ENCODE data around the gene CCDC171. TPM values are rescaled to one million over a fixed set of nuclear protein-coding genes. Genes with fewer than 3 reads are reported as not detected.

CCDC171 gene
- total RNA-seq, 2 donors from 2014 or later = 2.3 to 4.7 TPM

DNA sequence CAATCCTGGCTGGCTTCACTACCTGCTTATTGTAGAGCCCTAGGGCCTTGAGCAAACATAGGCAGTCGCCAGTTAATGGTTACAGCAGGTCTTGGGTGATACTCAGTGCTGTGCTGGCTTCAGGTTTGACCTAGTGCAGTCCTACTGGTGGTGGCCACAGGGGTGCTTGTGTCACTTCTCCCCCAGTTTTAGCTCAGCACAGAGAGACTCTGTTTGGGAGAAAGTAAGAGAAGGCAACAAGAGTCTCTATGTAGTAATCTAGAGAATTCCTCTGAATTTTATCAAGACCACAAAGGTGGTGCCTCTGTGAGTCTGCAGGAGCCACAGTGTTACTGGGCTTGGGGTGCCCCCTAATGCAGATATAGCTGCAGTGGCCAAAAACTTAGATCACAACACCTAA, 165.6 kb downstream of the CCDC171 start:
- intact Hi-C loops (cut with DNase I) = no loop called here
- Histone ChIP-seq H3K27ac (no peak overlapping the region), H3K9me3 (no peaks in the 10 kb centered on the region), H3K4me3 (no peak overlapping the region), H3K36me3 (replicated peaks in 1 of 2; ENCODE audit: insufficient read depth in 1 of 2, low read depth in 2 of 2) (no peaks in the 10 kb centered on the region), H3K27me3 (no peaks in the 10 kb centered on the region), H3K4me1 (no peaks in the 10 kb centered on the region)
- DNase-seq = no peak
- no peak for ATAC-seq
- no peak for TF ChIP-seq POLR2A (IDR thresholded peaks at IDR 0.05)
- TF ChIP-seq, protein P1, sequence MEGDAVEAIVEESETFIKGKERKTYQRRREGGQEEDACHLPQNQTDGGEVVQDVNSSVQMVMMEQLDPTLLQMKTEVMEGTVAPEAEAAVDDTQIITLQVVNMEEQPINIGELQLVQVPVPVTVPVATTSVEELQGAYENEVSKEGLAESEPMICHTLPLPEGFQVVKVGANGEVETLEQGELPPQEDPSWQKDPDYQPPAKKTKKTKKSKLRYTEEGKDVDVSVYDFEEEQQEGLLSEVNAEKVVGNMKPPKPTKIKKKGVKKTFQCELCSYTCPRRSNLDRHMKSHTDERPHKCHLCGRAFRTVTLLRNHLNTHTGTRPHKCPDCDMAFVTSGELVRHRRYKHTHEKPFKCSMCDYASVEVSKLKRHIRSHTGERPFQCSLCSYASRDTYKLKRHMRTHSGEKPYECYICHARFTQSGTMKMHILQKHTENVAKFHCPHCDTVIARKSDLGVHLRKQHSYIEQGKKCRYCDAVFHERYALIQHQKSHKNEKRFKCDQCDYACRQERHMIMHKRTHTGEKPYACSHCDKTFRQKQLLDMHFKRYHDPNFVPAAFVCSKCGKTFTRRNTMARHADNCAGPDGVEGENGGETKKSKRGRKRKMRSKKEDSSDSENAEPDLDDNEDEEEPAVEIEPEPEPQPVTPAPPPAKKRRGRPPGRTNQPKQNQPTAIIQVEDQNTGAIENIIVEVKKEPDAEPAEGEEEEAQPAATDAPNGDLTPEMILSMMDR (IDR thresholded peaks at IDR 0.05) = no peak
- WGBS, 2 donors = 100% methylated on average over 1 of the region's 1 CpG; no CpG with 5 or more reads in 1 of the 2 donors

DNA sequence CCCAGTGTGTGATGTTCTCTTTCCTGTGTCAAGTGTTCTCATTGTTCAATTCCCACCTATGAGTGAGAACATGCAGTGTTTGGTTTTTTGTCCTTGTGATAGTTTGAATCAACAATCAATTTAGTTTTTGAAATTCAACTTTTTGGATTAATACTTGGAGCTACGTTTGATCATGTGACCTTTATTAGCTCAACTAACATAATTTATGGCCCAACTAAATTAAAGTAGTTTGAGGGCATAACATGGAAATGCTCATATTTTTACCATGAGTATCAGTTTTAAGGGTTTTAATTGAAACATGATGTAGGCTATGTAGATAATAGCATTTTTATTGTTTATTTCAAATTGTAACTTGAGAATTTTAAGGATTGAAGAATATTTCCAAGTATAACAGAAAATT, 168.0 kb downstream of the CCDC171 start:
- Histone ChIP-seq H3K36me3 (replicated peaks in 1 of 2; ENCODE audit: insufficient read depth in 1 of 2, low read depth in 2 of 2) (no peaks in the 10 kb centered on the region), H3K27me3 (no peaks in the 10 kb centered on the region), H3K9me3 (no peaks in the 10 kb centered on the region), H3K4me3 (no peak overlapping the region), H3K27ac (no peak overlapping the region), H3K4me1 (no peaks in the 10 kb centered on the region)
- 28 to 63% methylated on average over 1 of the region's 1 CpG for WGBS, 2 donors
- DNase-seq = no peak
- TF ChIP-seq POLR2A (IDR thresholded peaks at IDR 0.05) = no peak
- TF ChIP-seq, protein P1 (IDR thresholded peaks at IDR 0.05) = no peak
- intact Hi-C loops (cut with DNase I) = no loop called here
- ATAC-seq = no peak

DNA sequence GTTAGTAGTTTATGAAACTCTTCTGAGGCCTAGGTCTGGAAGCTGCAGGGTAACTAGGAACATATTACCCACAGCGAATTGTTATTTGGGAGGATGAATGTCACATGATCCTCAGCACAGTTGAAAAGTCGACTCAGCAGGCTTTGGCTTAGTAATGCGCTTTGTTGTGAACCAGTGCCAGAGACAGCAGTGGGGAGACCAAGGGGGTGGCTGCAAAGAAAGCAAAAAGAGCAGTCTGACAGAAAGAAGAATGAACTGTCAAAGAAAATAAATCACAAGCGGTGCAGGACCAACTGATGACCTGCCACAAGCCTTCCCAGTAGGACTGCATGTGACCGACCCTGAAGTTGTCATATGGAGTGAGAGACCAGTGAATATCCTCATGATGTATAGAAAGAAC, 170.0 kb downstream of the CCDC171 start:
- intact Hi-C loops (cut with DNase I) = no loop called here
- peaks cover 0 to 1% of the 10 kb centered on the region in 2 donors for H3K36me3 ChIP-seq (replicated peaks in 1 of 2; ENCODE audit: insufficient read depth in 1 of 2, low read depth in 2 of 2)
- no peak overlapping the region for H3K4me3 ChIP-seq
- no peak for ATAC-seq
- H3K9me3 ChIP-seq = no peaks in the 10 kb centered on the region
- no peak for DNase-seq
- no peaks in the 10 kb centered on the region for H3K27me3 ChIP-seq
- no peak overlapping the region for H3K27ac ChIP-seq
- TF ChIP-seq, protein P1 (IDR thresholded peaks at IDR 0.05) = no peak
- no peak for TF ChIP-seq POLR2A (IDR thresholded peaks at IDR 0.05)
- H3K4me1 ChIP-seq = no peaks in the 10 kb centered on the region
- 74 to 75% methylated on average over 5 of the region's 5 CpGs for WGBS, 2 donors

DNA sequence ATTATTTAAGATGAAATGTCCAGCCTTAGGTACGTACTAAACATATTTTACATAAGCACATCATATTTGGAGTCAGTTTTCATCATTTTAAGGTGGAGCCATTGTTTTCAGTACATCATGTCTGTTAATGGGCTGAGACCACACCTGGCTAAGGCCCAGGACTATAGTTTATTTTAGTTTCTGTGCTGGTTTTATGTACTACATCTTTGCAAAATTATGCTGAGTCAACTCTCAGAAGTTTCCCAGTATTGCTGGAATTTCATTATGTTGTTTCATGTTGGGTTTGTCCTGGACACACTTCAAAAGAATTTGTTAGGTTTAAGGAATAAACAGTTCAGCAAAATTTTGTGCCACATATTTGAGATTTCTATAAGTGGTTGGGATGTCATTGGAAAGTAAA, 171.2 kb downstream of the CCDC171 start:
- H3K36me3 ChIP-seq (replicated peaks in 1 of 2; ENCODE audit: insufficient read depth in 1 of 2, low read depth in 2 of 2) = peaks cover 0 to 3% of the 10 kb centered on the region in 2 donors
- H3K9me3 ChIP-seq = no peaks in the 10 kb centered on the region
- H3K4me3 ChIP-seq = no peak overlapping the region
- H3K4me1 ChIP-seq = no peaks in the 10 kb centered on the region
- TF ChIP-seq, protein P1 (IDR thresholded peaks at IDR 0.05) = no peak
- TF ChIP-seq POLR2A (IDR thresholded peaks at IDR 0.05) = no peak
- WGBS, 2 donors = 84 to 90% methylated on average over 1 of the region's 1 CpG
- H3K27me3 ChIP-seq = no peaks in the 10 kb centered on the region
- no peak overlapping the region for H3K27ac ChIP-seq
- DNase-seq = no peak
- no peak for ATAC-seq
- intact Hi-C loops (cut with DNase I) = no loop called here

DNA sequence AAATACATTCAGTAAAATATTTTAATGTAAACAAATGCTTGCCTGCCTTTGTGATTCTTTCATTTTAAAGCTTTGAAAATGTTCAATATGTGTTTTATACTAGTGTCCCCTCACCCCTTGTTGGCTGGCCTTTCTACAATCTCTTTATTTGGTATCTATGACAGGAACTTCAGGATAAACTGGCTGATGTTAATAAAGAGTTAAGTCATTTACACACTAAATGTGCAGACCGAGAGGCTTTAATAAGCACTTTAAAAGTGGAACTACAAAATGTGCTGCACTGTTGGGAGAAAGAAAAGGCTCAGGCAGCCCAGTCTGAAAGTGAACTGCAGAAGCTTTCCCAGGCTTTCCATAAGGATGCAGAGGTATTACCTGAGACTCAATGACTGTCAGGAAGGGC, 171.8 kb downstream of the CCDC171 start:
- Histone ChIP-seq H3K9me3 (no peaks in the 10 kb centered on the region), H3K36me3 (replicated peaks in 1 of 2; ENCODE audit: insufficient read depth in 1 of 2, low read depth in 2 of 2) (peaks cover 0 to 3% of the 10 kb centered on the region in 2 donors), H3K4me1 (no peaks in the 10 kb centered on the region), H3K27me3 (no peaks in the 10 kb centered on the region), H3K4me3 (no peak overlapping the region), H3K27ac (no peak overlapping the region)
- no peak for DNase-seq
- TF ChIP-seq, protein P1 (IDR thresholded peaks at IDR 0.05) = no peak
- no peak for TF ChIP-seq POLR2A (IDR thresholded peaks at IDR 0.05)
- no peak for ATAC-seq
- intact Hi-C loops (cut with DNase I) = no loop called here
- WGBS, 2 donors = 43 to 44% methylated on average over 1 of the region's 1 CpG
